PFSK-1 (cell line): ENCODE results near the gene DHRS12.

Experiments used
- POLR2AphosphoS5 ChIP-seq: IDR thresholded peaks from 2 replicates; pipeline ENCODE4 v1.6.1; 2012; ENCODE audit warnings: low read depth, mild to moderate bottlenecking, control low read depth, low read length, moderate library complexity
- TF ChIP-seq, protein P1 (sequence below), 2 experiments: IDR thresholded peaks; 2 replicates each; pipeline versions ENCODE4 v1.6.1 to v1.8.0; 2011 to 2012; ENCODE audit warnings: low read depth in 2 of 2, low read length in 2 of 2, control low read depth in 1 of 2, inconsistent platforms in 1 of 2, mild to moderate bottlenecking in 1 of 2, moderate library complexity in 1 of 2; ENCODE audit not compliant: insufficient read depth in 1 of 2

DNA sequence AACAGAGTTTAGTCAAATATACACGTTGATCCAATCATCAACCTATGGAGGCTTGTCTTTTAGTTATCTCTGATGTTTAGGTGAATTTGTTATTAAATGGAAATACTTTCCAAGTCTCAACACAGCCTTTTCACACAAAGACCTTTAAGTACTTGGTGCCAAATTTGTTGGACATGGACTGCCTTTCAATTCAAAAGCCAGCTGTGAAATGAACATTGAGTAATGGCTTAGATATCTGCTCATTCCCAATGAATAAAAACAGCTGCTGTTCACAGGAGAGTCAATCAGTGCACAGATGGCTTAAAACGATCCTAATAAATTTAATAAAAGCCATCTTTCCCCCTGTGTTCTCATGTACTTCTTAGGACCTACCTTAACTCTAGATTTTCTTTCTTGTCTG, 19.9 kb upstream of the DHRS12 start:
- no peak for TF ChIP-seq POLR2AphosphoS5
- TF ChIP-seq, protein P1, sequence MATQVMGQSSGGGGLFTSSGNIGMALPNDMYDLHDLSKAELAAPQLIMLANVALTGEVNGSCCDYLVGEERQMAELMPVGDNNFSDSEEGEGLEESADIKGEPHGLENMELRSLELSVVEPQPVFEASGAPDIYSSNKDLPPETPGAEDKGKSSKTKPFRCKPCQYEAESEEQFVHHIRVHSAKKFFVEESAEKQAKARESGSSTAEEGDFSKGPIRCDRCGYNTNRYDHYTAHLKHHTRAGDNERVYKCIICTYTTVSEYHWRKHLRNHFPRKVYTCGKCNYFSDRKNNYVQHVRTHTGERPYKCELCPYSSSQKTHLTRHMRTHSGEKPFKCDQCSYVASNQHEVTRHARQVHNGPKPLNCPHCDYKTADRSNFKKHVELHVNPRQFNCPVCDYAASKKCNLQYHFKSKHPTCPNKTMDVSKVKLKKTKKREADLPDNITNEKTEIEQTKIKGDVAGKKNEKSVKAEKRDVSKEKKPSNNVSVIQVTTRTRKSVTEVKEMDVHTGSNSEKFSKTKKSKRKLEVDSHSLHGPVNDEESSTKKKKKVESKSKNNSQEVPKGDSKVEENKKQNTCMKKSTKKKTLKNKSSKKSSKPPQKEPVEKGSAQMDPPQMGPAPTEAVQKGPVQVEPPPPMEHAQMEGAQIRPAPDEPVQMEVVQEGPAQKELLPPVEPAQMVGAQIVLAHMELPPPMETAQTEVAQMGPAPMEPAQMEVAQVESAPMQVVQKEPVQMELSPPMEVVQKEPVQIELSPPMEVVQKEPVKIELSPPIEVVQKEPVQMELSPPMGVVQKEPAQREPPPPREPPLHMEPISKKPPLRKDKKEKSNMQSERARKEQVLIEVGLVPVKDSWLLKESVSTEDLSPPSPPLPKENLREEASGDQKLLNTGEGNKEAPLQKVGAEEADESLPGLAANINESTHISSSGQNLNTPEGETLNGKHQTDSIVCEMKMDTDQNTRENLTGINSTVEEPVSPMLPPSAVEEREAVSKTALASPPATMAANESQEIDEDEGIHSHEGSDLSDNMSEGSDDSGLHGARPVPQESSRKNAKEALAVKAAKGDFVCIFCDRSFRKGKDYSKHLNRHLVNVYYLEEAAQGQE (IDR thresholded peaks at IDR 0.05; ENCODE audit: insufficient read depth in 1 of 2, low read depth in 2 of 2, low read length in 2 of 2), result no peak
